ENCODE results near the gene FCF1.

FCF1 gene

DNA sequence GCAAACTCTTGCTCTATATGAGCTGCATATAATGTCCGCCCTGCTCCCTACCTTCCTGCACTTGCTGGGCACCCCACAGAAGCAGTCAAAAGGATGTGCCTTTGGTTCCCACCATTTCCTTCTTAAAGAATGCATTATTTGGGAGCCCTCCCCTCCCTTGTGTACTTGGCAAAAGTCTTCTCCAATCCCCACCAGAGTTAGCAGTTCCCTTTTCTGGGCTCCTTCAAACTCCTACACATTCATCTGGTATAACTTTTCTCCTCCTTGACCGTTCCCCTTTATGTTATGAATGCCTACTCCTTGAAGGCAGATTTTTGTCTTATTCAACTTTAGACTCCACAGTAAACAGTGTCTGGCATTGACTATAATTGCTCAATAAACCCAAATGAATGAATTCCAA is 27.9 kb upstream of the FCF1 start:
- Mint-ChIP-seq H3K36me3 (peaks cover 29% of the 10 kb centered on the region), H3K27me3 (no peaks in the 10 kb centered on the region), H3K27ac (no peak overlapping the region), H3K9me3 (no peaks in the 10 kb centered on the region), H3K4me1 (peaks cover 19% of the 10 kb centered on the region), H3K4me3 (no peak overlapping the region)
- no peak for DNase-seq (ENCODE audit: low spot score in 2 of 2)
- no peak for ATAC-seq (ENCODE audit: low read depth)

DNA sequence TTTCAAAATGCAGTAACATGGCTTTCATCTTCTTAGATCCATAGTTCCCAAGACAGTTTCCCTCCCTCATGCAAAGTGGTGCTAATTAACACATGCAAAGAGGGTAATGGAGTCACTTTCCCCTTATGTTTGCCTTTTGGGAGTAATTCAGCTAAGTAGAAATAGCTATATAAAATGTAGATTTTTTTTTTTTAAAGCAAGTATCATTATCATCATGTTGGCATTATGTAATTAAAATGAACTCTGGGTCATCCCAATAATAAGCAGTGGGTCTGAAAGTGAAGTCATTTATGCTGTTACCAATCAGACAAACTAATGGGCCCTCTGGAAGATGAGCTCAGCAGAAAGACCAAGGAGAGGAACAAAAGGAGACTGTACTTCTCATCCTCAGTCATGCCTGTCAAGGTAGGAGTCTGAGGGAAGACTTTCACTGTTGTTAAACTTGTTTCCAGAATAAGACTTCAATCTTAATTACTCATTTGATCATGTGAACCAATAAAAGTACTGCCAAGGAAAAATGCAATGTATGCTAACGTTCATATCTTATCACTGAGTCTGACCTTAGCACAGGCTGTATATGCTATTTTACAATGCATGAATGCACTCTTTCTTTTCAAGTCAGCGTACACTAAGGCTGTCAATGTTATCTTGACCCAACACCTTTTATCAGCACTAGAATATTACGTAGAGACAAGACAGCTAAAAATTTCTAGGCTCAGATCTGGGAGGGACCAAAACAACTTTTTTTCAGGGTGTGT is 26.8 kb upstream of the FCF1 start:
- no peak overlapping the region for H3K27ac Mint-ChIP-seq
- H3K4me1 Mint-ChIP-seq: peaks cover 19% of the 10 kb centered on the region

DNA sequence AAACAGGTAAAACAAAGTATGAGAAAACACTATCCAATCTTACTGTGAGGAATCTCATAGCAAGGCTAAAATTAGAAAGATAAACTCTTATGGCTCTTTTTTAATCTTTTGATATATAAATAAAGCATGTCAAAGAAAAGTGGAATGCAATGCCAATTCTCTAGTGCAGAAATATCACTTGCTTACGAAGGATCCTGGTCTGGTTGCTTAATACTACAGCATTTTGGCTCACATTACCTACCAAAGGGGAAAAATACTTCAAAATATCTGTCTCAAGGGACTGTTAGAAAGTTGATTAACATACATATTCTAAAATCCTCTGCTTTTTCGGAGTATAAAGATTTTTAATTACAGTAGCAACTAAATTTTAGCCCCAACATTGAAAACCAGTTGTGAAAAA is 21.5 kb upstream of the FCF1 start:
- Mint-ChIP-seq H3K9me3 (no peaks in the 10 kb centered on the region), H3K27me3 (no peaks in the 10 kb centered on the region), H3K4me1 (peaks cover 4% of the 10 kb centered on the region), H3K27ac (no peak overlapping the region), H3K36me3 (peaks cover 31% of the 10 kb centered on the region), H3K4me3 (no peak overlapping the region)
- no peak for DNase-seq (ENCODE audit: low spot score in 2 of 2)
- no peak for ATAC-seq (ENCODE audit: low read depth)

More for the DNA sequence above, 26.8 kb upstream of the FCF1 start:
- H3K36me3 Mint-ChIP-seq: peaks cover 34% of the 10 kb centered on the region
- H3K9me3 Mint-ChIP-seq: no peaks in the 10 kb centered on the region
- no peaks in the 10 kb centered on the region for H3K27me3 Mint-ChIP-seq
- ATAC-seq (ENCODE audit: low read depth) (no peak), DNase-seq (ENCODE audit: low spot score in 2 of 2) (no peak)
- no peak overlapping the region for H3K4me3 Mint-ChIP-seq

DNA sequence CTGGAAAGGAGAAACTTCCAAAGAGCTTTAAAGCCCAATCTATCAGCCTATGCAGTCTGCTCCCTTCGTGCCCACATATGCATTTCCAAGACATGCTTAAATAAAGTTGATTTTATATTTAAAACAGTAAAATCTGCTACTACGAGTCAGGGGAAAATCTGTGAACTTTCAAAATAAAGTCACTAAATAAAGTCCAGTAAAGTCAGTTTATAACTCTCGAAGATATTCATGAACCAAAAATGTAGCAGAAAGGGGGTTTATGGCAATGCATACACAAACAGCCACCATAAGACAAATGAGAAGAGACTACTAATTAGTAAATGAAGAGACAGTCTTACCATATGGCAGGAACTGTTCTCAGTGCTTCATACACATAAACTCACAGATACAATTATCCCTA is 19.8 kb upstream of the FCF1 start:
- Mint-ChIP-seq H3K27me3 (no peaks in the 10 kb centered on the region), H3K9me3 (no peaks in the 10 kb centered on the region), H3K4me1 (peaks cover 5% of the 10 kb centered on the region), H3K4me3 (no peak overlapping the region), H3K36me3 (peaks cover 33% of the 10 kb centered on the region), H3K27ac (no peak overlapping the region)
- DNase-seq (ENCODE audit: low spot score in 2 of 2): no peak
- no peak for ATAC-seq (ENCODE audit: low read depth)

DNA sequence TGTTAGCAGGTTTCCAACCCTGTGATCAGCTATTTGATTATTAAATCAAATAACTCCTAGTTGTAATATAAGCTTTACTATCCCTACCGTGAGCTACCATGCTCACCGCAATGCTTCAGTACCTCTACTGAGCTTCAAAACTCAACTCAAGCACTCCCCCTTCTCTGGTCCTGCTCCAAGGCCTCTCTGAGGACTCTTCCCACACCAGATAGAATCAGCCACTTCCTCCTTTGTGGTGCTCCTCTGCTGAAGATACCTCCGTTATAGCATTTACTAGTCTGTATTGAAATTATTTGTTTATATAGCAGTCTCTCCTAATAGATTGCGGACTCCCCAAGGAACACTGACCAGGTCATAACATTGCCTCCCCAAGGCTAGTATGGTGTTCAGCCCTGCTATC is 17.5 kb upstream of the FCF1 start:
- Mint-ChIP-seq H3K9me3 (no peaks in the 10 kb centered on the region), H3K27me3 (no peaks in the 10 kb centered on the region), H3K4me1 (peaks cover 11% of the 10 kb centered on the region), H3K36me3 (peaks cover 28% of the 10 kb centered on the region), H3K4me3 (no peak overlapping the region), H3K27ac (no peak overlapping the region)
- no peak for ATAC-seq (ENCODE audit: low read depth)
- DNase-seq (ENCODE audit: low spot score in 2 of 2): no peak

GRCh38 chr14:74697011-74697410 is 15.9 kb upstream of the FCF1 start:
- H3K27ac Mint-ChIP-seq: peak overlapping the region; percentile 68
- H3K4me1 Mint-ChIP-seq: peaks cover 11% of the 10 kb centered on the region
- no peak overlapping the region for H3K4me3 Mint-ChIP-seq
- ATAC-seq (ENCODE audit: low read depth): no peak
- H3K9me3 Mint-ChIP-seq: no peaks in the 10 kb centered on the region
- H3K36me3 Mint-ChIP-seq: peaks cover 29% of the 10 kb centered on the region
- H3K27me3 Mint-ChIP-seq: no peaks in the 10 kb centered on the region
- no peak for DNase-seq (ENCODE audit: low spot score in 2 of 2)

- DNase-seq (ENCODE audit: low spot score in 2 of 2) (no peak), ATAC-seq (ENCODE audit: low read depth) (no peak)
- no peaks in the 10 kb centered on the region for H3K27me3 Mint-ChIP-seq
- peaks cover 29% of the 10 kb centered on the region for H3K36me3 Mint-ChIP-seq
- H3K4me3 Mint-ChIP-seq: no peak overlapping the region
- peaks cover 11% of the 10 kb centered on the region for H3K4me1 Mint-ChIP-seq
- peak overlapping the region; percentile 68 for H3K27ac Mint-ChIP-seq
- no peaks in the 10 kb centered on the region for H3K9me3 Mint-ChIP-seq
Observed at GRCh38 chr14:74697543-74697942, 15.4 kb upstream of the FCF1 start.

DNA sequence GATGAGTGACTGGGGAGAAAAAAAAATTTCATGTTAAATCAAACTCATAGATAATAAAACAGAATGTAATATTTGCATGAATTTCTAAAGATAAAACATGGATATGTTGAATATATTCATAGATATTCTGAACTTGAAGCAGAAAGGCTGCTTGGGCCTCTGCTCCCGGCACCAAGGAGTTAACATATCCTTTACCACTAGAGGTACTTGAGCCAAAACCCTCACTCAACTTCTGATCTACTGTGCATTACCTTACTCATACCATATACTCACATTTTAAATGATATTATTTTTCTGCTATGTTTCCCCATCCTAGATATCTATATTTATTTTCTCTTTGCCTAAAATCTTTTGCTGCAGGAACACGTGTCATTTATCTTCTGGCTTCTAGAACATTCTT is 15.0 kb upstream of the FCF1 start:
- H3K4me1 Mint-ChIP-seq: peaks cover 13% of the 10 kb centered on the region
- peak overlapping the region; percentile 68 for H3K27ac Mint-ChIP-seq
- no peak for DNase-seq (ENCODE audit: low spot score in 2 of 2)
- peaks cover 33% of the 10 kb centered on the region for H3K36me3 Mint-ChIP-seq
- H3K27me3 Mint-ChIP-seq: no peaks in the 10 kb centered on the region
- peaks cover 4% of the 10 kb centered on the region for H3K9me3 Mint-ChIP-seq
- no peak for ATAC-seq (ENCODE audit: low read depth)
- H3K4me3 Mint-ChIP-seq: no peak overlapping the region

- H3K4me3 Mint-ChIP-seq: no peak overlapping the region
- H3K27me3 Mint-ChIP-seq: no peaks in the 10 kb centered on the region
- H3K36me3 Mint-ChIP-seq: peaks cover 36% of the 10 kb centered on the region
- H3K4me1 Mint-ChIP-seq: peaks cover 15% of the 10 kb centered on the region
- ATAC-seq (ENCODE audit: low read depth): no peak
- DNase-seq (ENCODE audit: low spot score in 2 of 2): no peak
- H3K9me3 Mint-ChIP-seq: peaks cover 5% of the 10 kb centered on the region
- no peak overlapping the region for H3K27ac Mint-ChIP-seq
Observed at GRCh38 chr14:74698465-74698864, 14.5 kb upstream of the FCF1 start.

DNA sequence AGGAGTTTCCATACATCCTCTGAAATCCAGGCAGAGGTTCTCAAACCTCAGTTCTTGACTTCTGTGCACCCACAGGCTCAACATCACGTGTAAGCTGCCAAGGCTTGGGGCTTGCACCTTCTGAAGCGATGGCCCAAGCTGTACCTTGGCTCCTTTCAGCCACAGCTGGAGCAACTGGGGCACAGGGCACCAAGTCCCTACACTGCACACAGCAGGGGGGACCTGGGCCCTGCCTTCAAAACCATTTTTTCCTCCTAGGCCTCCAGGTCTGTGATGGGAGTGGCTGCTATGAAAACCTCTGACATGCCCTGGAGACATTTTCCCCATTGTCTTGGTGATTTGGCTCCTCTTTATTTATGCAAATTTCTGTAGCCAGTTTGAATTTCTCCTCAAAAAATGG is 10.7 kb upstream of the FCF1 start:
- no peak for DNase-seq (ENCODE audit: low spot score in 2 of 2)
- Mint-ChIP-seq H3K27ac (no peak overlapping the region), H3K9me3 (peaks cover 5% of the 10 kb centered on the region), H3K4me3 (no peak overlapping the region), H3K36me3 (peaks cover 29% of the 10 kb centered on the region), H3K27me3 (no peaks in the 10 kb centered on the region), H3K4me1 (peaks cover 13% of the 10 kb centered on the region)
- no peak for ATAC-seq (ENCODE audit: low read depth)

GRCh38 chr14:74703043-74703442 is 9.9 kb upstream of the FCF1 start:
- H3K4me1 Mint-ChIP-seq: peaks cover 13% of the 10 kb centered on the region
- H3K27ac Mint-ChIP-seq: no peak overlapping the region
- DNase-seq (ENCODE audit: low spot score in 2 of 2): no peak
- no peak overlapping the region for H3K4me3 Mint-ChIP-seq
- no peak for ATAC-seq (ENCODE audit: low read depth)
- H3K27me3 Mint-ChIP-seq: no peaks in the 10 kb centered on the region
- H3K36me3 Mint-ChIP-seq: peaks cover 25% of the 10 kb centered on the region
- H3K9me3 Mint-ChIP-seq: peaks cover 5% of the 10 kb centered on the region

GRCh38 chr14:74704656-74705055 is 8.3 kb upstream of the FCF1 start:
- Mint-ChIP-seq H3K4me3 (no peak overlapping the region), H3K9me3 (peaks cover 5% of the 10 kb centered on the region), H3K36me3 (peaks cover 19% of the 10 kb centered on the region), H3K4me1 (peaks cover 13% of the 10 kb centered on the region), H3K27me3 (no peaks in the 10 kb centered on the region), H3K27ac (no peak overlapping the region)
- DNase-seq (ENCODE audit: low spot score in 2 of 2) (no peak), ATAC-seq (ENCODE audit: low read depth) (no peak)

GRCh38 chr14:74705613-74706500 is 7.1 kb upstream of the FCF1 start:
- peaks cover 19% of the 10 kb centered on the region for H3K4me1 Mint-ChIP-seq
- no peak overlapping the region for H3K4me3 Mint-ChIP-seq
- DNase-seq (ENCODE audit: low spot score in 2 of 2) (no peak), ATAC-seq (ENCODE audit: low read depth) (no peak)
- H3K27me3 Mint-ChIP-seq: no peaks in the 10 kb centered on the region
- H3K27ac Mint-ChIP-seq: no peak overlapping the region
- peaks cover 15% of the 10 kb centered on the region for H3K36me3 Mint-ChIP-seq
- H3K9me3 Mint-ChIP-seq: peaks cover 5% of the 10 kb centered on the region

- DNase-seq (ENCODE audit: low spot score in 2 of 2) (no peak), ATAC-seq (ENCODE audit: low read depth) (no peak)
- Mint-ChIP-seq H3K27ac (peak overlapping the region; percentile 68), H3K4me1 (peaks cover 22% of the 10 kb centered on the region), H3K27me3 (no peaks in the 10 kb centered on the region), H3K9me3 (no peaks in the 10 kb centered on the region), H3K36me3 (peaks cover 3% of the 10 kb centered on the region), H3K4me3 (no peak overlapping the region)
Observed at GRCh38 chr14:74710480-74710879, 2.5 kb upstream of the FCF1 start.
